Left lobe of liver (tissue), 2 donors: ENCODE results near the gene AMHR2. TPM values are rescaled to one million over a fixed set of nuclear protein-coding genes. Genes with fewer than 3 reads are reported as not detected.

Experiments
- ATAC-seq: fragments of 200-7000 bp; cut with Tn5 transposase; one replicate; pipeline ENCODE4 v1.9.1; 2020; ENCODE audit warnings: mild to moderate bottlenecking, moderate library complexity
- DNase-seq: peaks from one replicate; pipeline ENCODE4 v3.0.0-alpha.2; 2020; ENCODE audit warnings: low spot score
- total RNA-seq: library from RNA; stranded (reverse); gene quantifications from one replicate; pipeline ENCODE4 v1.2.1, GENCODE V29; 2021
- donor health status: DM: no; HTN: no; CAD: no; lungs with moderate emphysema.
- donor health status: DM: no; HTN: yes; CAD: no.

The AMHR2 gene
- total RNA-seq, 1 donor from 2014 or later = 0.78 TPM

GRCh38 chr12:53451661-53452158 is 28.1 kb downstream of the AMHR2 start, which contains the start of gene PCBP2:
PCBP2 (plus strand) TSS chr12:53452102; CDS start chr12:53454801, 2,699 bp downstream.
- DNase-seq (peak; percentile 98), ATAC-seq (peak; percentile 91)

- peak; percentile 75 for ATAC-seq
- DNase-seq = peak; percentile 86
Measured at GRCh38 chr12:53452159-53453077, 28.8 kb downstream of the AMHR2 start.

GRCh38 chr12:53453953-53454640 is 30.4 kb downstream of the AMHR2 start:
- DNase-seq = no peak
- ATAC-seq = no peak

- DNase-seq = no peak
- no peak for ATAC-seq
Measured at GRCh38 chr12:53454707-53455106, 31.1 kb downstream of the AMHR2 start.

GRCh38 chr12:53456654-53457366 is 33.2 kb downstream of the AMHR2 start:
- no peak for ATAC-seq

GRCh38 chr12:53459097-53459496 is 35.4 kb downstream of the AMHR2 start:
- ATAC-seq = no peak
- DNase-seq = no peak

More at GRCh38 chr12:53456654-53457366, 33.2 kb downstream of the AMHR2 start:
- DNase-seq = no peak

- no peak for ATAC-seq
- no peak for DNase-seq
Measured at GRCh38 chr12:53461059-53461458, 37.4 kb downstream of the AMHR2 start.

GRCh38 chr12:53461591-53461990 is 37.9 kb downstream of the AMHR2 start:
- DNase-seq = no peak
- no peak for ATAC-seq

GRCh38 chr12:53462935-53463334 is 39.3 kb downstream of the AMHR2 start:
- ATAC-seq = peak; percentile 40

GRCh38 chr12:53463802-53464560 is 40.3 kb downstream of the AMHR2 start:
- DNase-seq = no peak
- no peak for ATAC-seq

More at GRCh38 chr12:53462935-53463334, 39.3 kb downstream of the AMHR2 start:
- no peak for DNase-seq

- no peak for DNase-seq
Measured at GRCh38 chr12:53464685-53465418, 41.2 kb downstream of the AMHR2 start.

GRCh38 chr12:53465679-53466078 is 42.0 kb downstream of the AMHR2 start:
- ATAC-seq = no peak
- DNase-seq = no peak

More at GRCh38 chr12:53464685-53465418, 41.2 kb downstream of the AMHR2 start:
- no peak for ATAC-seq

- peak; percentile 17 for ATAC-seq
- DNase-seq = no peak
Measured at GRCh38 chr12:53466640-53467039, 43.0 kb downstream of the AMHR2 start.

- no peak for ATAC-seq
- DNase-seq = no peak
Measured at GRCh38 chr12:53467082-53467481, 43.4 kb downstream of the AMHR2 start.

GRCh38 chr12:53467880-53468279 is 44.2 kb downstream of the AMHR2 start:
- DNase-seq = no peak
- ATAC-seq = no peak

- DNase-seq (no peak), ATAC-seq (no peak)
Measured at GRCh38 chr12:53468282-53468681, 44.6 kb downstream of the AMHR2 start.

- no peak for ATAC-seq
Measured at GRCh38 chr12:53472056-53472582, 48.5 kb downstream of the AMHR2 start.

GRCh38 chr12:53474077-53474476 is 50.4 kb downstream of the AMHR2 start:
- DNase-seq (no peak), ATAC-seq (no peak)

More at GRCh38 chr12:53472056-53472582, 48.5 kb downstream of the AMHR2 start:
- no peak for DNase-seq

- ATAC-seq = no peak
- no peak for DNase-seq
Measured at GRCh38 chr12:53474819-53475218, 51.2 kb downstream of the AMHR2 start.
